ENCODE measurements around the gene GID4.

The GID4 gene

DNA sequence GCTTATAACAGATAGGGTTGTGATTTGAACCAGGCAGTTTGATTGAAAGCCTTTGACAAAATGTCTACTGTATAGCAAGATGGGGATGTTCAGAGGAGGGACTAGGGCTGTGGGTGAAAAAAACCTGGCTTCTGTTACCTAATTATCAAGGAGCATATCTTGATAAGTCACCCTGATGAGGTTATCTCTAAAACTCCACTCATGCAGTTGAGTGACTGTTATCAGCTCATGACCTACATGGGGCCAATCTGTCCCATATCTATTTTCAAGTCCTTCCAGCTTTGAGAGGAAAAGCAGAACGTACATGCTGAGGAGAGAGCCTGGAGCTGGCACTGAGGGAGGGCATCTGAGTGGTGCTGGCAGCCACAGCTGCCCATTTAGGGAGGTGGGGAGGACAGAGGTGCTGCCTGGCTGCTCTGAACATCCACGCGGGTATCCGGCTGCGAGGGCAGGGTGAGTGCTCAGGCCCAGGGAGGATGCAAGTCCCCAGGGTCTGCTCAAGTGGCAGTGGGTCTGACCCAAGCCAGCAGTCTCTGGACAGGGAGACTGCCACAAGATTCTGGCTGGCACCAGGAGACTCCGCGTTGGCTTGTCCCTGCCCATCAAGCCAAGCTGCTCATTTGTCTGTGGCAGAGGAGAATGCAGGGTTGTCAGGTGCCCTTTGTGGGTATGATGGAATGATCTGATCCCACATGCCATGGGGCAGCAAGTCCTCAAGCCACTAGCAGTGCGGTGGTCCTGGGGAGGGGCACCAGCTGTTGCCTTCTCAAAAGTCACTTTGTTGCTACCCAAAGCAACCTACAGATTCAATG, 29.4 kb upstream of the GID4 start:
- 89% methylated on average over 8 of the region's 8 CpGs for WGBS
- Histone ChIP-seq H3K79me1 (replicated peaks; ENCODE audit: low read length, poor library complexity, severe bottlenecking) (no peaks in the 10 kb centered on the region), H3K36me3 (ENCODE audit: control insufficient read depth in 1 of 2, insufficient read depth in 2 of 2, low read depth in 1 of 2, low read length in 2 of 2) (peaks cover 7 to 28% of the 10 kb centered on the region in 2 experiments)

DNA sequence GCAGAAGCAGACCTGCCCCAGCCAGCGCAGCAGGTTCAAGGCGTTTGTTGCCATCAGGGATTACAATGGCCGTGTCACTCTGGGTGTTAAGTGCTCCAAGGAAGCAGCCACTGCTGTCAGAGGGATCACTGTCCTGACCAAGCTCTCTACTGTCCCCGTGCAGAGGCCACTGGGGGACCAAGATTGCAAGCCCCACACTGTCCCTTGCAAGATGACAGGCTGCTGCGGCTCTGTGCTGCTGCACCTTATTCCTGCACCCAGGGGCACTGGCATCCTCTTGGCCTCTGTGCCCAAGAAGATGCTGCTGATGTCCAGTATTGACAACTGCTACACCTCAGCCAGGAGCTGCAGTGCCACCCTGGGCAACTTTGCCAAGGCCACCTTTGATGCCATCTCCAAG, 27.9 kb upstream of the GID4 start:
- H3K27ac ChIP-seq (ENCODE audit: low read length, poor library complexity, severe bottlenecking) = no peak overlapping the region
- peak overlapping the region; percentile 35 for H2AK5ac ChIP-seq (ENCODE audit: low read length, severe bottlenecking)
- peaks cover 21% of the 10 kb centered on the region for H3K4me1 ChIP-seq (ENCODE audit: control insufficient read depth, insufficient read depth, low read depth, low read length)
- H3K23ac ChIP-seq (ENCODE audit: low read length in 2 of 2) = no peak overlapping the region
- DNase-seq = no peak
- H3K79me1 ChIP-seq (replicated peaks; ENCODE audit: low read length, poor library complexity, severe bottlenecking) = no peaks in the 10 kb centered on the region
- H2BK15ac ChIP-seq (ENCODE audit: low read depth, poor library complexity, severe bottlenecking) = no peak overlapping the region
- H3K4me3 ChIP-seq (ENCODE audit: insufficient read depth in 1 of 2, low read depth in 1 of 2, low read length in 2 of 2) = no peak overlapping the region
- no peak overlapping the region for H2AFZ ChIP-seq (ENCODE audit: low read depth, low read length)
- no peak overlapping the region for H4K91ac ChIP-seq (ENCODE audit: low read length)
- peaks cover 16 to 31% of the 10 kb centered on the region in 2 experiments for H3K36me3 ChIP-seq (ENCODE audit: control insufficient read depth in 1 of 2, insufficient read depth in 2 of 2, low read depth in 1 of 2, low read length in 2 of 2)
- 94% methylated on average over 5 of the region's 5 CpGs for WGBS
- no peak overlapping the region for H2BK120ac ChIP-seq (ENCODE audit: low read depth, low read length)
- no peak overlapping the region for H3K9ac ChIP-seq (ENCODE audit: low read length)
- H4K8ac ChIP-seq (ENCODE audit: low read length) = no peak overlapping the region
- no peaks in the 10 kb centered on the region for H3K27me3 ChIP-seq (ENCODE audit: control insufficient read depth in 1 of 2, insufficient read depth in 1 of 2, low read length in 2 of 2)
- H3K18ac ChIP-seq (ENCODE audit: low read depth in 1 of 2, low read length in 2 of 2) = no peak overlapping the region
- no peak overlapping the region for H3K4me2 ChIP-seq (ENCODE audit: low read length, poor library complexity, severe bottlenecking)
- no peak overlapping the region for H3K14ac ChIP-seq (ENCODE audit: low read length in 2 of 2)
- H2BK12ac ChIP-seq (ENCODE audit: low read length in 2 of 2) = no peak overlapping the region
- H2BK5ac ChIP-seq (ENCODE audit: low read depth, low read length, poor library complexity, severe bottlenecking) = no peak overlapping the region
- no peak overlapping the region for H3K4ac ChIP-seq (ENCODE audit: low read depth in 1 of 2, low read length in 2 of 2)
- peaks cover 6% of the 10 kb centered on the region for H3K9me3 ChIP-seq (ENCODE audit: control insufficient read depth, low read length)

More for the DNA sequence above, 29.4 kb upstream of the GID4 start:
- no peak overlapping the region for H3K4ac ChIP-seq (ENCODE audit: low read depth in 1 of 2, low read length in 2 of 2)
- no peak overlapping the region for H3K4me3 ChIP-seq (ENCODE audit: insufficient read depth in 1 of 2, low read depth in 1 of 2, low read length in 2 of 2)
- DNase-seq = no peak
- H2BK15ac ChIP-seq (ENCODE audit: low read depth, poor library complexity, severe bottlenecking) = no peak overlapping the region
- H3K27ac ChIP-seq (ENCODE audit: low read length, poor library complexity, severe bottlenecking) = no peak overlapping the region
- no peak overlapping the region for H2AFZ ChIP-seq (ENCODE audit: low read depth, low read length)
- H4K8ac ChIP-seq (ENCODE audit: low read length) = no peak overlapping the region
- H2BK120ac ChIP-seq (ENCODE audit: low read depth, low read length) = no peak overlapping the region
- H3K9me3 ChIP-seq (ENCODE audit: control insufficient read depth, low read length) = peaks cover 6% of the 10 kb centered on the region
- H3K4me2 ChIP-seq (ENCODE audit: low read length, poor library complexity, severe bottlenecking) = no peak overlapping the region
- no peak overlapping the region for H4K91ac ChIP-seq (ENCODE audit: low read length)
- H2AK5ac ChIP-seq (ENCODE audit: low read length, severe bottlenecking) = peak overlapping the region; percentile 65
- H3K23ac ChIP-seq (ENCODE audit: low read length in 2 of 2) = no peak overlapping the region
- no peak overlapping the region for H2BK12ac ChIP-seq (ENCODE audit: low read length in 2 of 2)
- H3K27me3 ChIP-seq (ENCODE audit: control insufficient read depth in 1 of 2, insufficient read depth in 1 of 2, low read length in 2 of 2) = no peaks in the 10 kb centered on the region
- H3K14ac ChIP-seq (ENCODE audit: low read length in 2 of 2) = no peak overlapping the region
- peaks cover 20% of the 10 kb centered on the region for H3K4me1 ChIP-seq (ENCODE audit: control insufficient read depth, insufficient read depth, low read depth, low read length)
- no peak overlapping the region for H2BK5ac ChIP-seq (ENCODE audit: low read depth, low read length, poor library complexity, severe bottlenecking)
- no peak overlapping the region for H3K9ac ChIP-seq (ENCODE audit: low read length)
- H3K18ac ChIP-seq (ENCODE audit: low read depth in 1 of 2, low read length in 2 of 2) = no peak overlapping the region

DNA sequence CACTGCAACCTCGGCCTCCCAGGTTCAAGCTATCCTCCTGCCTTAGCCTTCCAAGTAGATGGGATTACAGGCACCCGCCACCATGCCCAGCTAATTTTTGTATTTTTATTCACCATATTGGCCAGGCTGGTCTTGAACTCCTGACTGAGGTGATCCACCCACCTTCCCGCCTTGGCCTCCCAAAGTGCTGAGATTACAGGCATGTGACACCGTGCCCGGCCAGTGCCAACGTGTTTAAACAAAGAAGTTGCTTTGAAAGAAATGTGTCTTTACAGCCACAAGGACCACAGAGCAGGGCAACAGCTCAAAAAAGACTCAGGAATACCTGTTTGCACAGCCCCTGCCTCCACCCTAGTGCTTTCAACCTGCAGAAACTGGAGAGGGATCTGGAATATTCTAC, 25.2 kb upstream of the GID4 start:
- Histone ChIP-seq H2BK120ac (ENCODE audit: low read depth, low read length) (no peak overlapping the region), H3K23ac (ENCODE audit: low read length in 2 of 2) (no peak overlapping the region), H2BK12ac (ENCODE audit: low read length in 2 of 2) (no peak overlapping the region), H3K4ac (ENCODE audit: low read depth in 1 of 2, low read length in 2 of 2) (no peak overlapping the region), H4K8ac (ENCODE audit: low read length) (no peak overlapping the region), H3K14ac (ENCODE audit: low read length in 2 of 2) (no peak overlapping the region), H3K4me1 (ENCODE audit: control insufficient read depth, insufficient read depth, low read depth, low read length) (peaks cover 23% of the 10 kb centered on the region), H2BK5ac (ENCODE audit: low read depth, low read length, poor library complexity, severe bottlenecking) (no peak overlapping the region), H2AFZ (ENCODE audit: low read depth, low read length) (no peak overlapping the region), H3K27ac (ENCODE audit: low read length, poor library complexity, severe bottlenecking) (no peak overlapping the region), H3K79me1 (replicated peaks; ENCODE audit: low read length, poor library complexity, severe bottlenecking) (no peaks in the 10 kb centered on the region), H3K36me3 (ENCODE audit: control insufficient read depth in 1 of 2, insufficient read depth in 2 of 2, low read depth in 1 of 2, low read length in 2 of 2) (peaks cover 17 to 30% of the 10 kb centered on the region in 2 experiments), H2BK15ac (ENCODE audit: low read depth, poor library complexity, severe bottlenecking) (no peak overlapping the region), H3K4me2 (ENCODE audit: low read length, poor library complexity, severe bottlenecking) (no peak overlapping the region), H4K91ac (ENCODE audit: low read length) (no peak overlapping the region), H3K9ac (ENCODE audit: low read length) (no peak overlapping the region), H3K9me3 (ENCODE audit: control insufficient read depth, low read length) (peaks cover 6% of the 10 kb centered on the region), H3K27me3 (ENCODE audit: control insufficient read depth in 1 of 2, insufficient read depth in 1 of 2, low read length in 2 of 2) (no peaks in the 10 kb centered on the region), H3K18ac (ENCODE audit: low read depth in 1 of 2, low read length in 2 of 2) (no peak overlapping the region), H3K4me3 (ENCODE audit: insufficient read depth in 1 of 2, low read depth in 1 of 2, low read length in 2 of 2) (no peak overlapping the region), H2AK5ac (ENCODE audit: low read length, severe bottlenecking) (no peak overlapping the region)
- no peak for DNase-seq
- 97% methylated on average over 6 of the region's 6 CpGs for whole genome bisulfite sequencing

DNA sequence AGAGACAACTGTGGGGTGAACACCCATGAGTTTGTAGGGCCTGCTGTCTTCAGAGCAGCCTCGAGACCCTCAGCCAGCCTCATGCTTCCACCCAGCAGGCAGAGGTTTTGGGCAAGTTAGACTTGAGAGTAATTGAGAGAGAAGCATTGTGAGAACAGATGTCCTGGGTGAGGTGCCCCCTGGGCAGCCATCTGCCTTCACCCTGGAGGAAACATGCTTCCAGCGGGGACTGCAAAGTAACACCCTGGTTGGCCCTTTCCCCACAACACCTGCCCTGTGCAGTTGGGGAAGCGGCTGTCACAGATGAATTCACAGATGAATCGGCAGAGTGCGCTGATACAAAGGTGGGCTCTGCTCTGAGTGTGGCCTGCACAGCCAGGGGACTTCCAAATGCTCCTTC, 23.6 kb upstream of the GID4 start:
- no peak overlapping the region for H4K91ac ChIP-seq (ENCODE audit: low read length)
- H3K4ac ChIP-seq (ENCODE audit: low read depth in 1 of 2, low read length in 2 of 2) = no peak overlapping the region
- no peak overlapping the region for H2BK15ac ChIP-seq (ENCODE audit: low read depth, poor library complexity, severe bottlenecking)
- no peak overlapping the region for H3K27ac ChIP-seq (ENCODE audit: low read length, poor library complexity, severe bottlenecking)
- no peak overlapping the region for H3K9ac ChIP-seq (ENCODE audit: low read length)
- no peak overlapping the region for H2AFZ ChIP-seq (ENCODE audit: low read depth, low read length)
- H3K23ac ChIP-seq (ENCODE audit: low read length in 2 of 2) = no peak overlapping the region
- H2BK12ac ChIP-seq (ENCODE audit: low read length in 2 of 2) = no peak overlapping the region
- peaks cover under 1% of the 10 kb centered on the region for H3K9me3 ChIP-seq (ENCODE audit: control insufficient read depth, low read length)
- no peak overlapping the region for H2BK5ac ChIP-seq (ENCODE audit: low read depth, low read length, poor library complexity, severe bottlenecking)
- peak overlapping the region; percentile 41 for H2AK5ac ChIP-seq (ENCODE audit: low read length, severe bottlenecking)
- peaks cover 3% of the 10 kb centered on the region for H3K79me1 ChIP-seq (replicated peaks; ENCODE audit: low read length, poor library complexity, severe bottlenecking)
- no peak overlapping the region for H3K14ac ChIP-seq (ENCODE audit: low read length in 2 of 2)
- H3K27me3 ChIP-seq (ENCODE audit: control insufficient read depth in 1 of 2, insufficient read depth in 1 of 2, low read length in 2 of 2) = no peaks in the 10 kb centered on the region
- DNase-seq = no peak
- H3K4me3 ChIP-seq (ENCODE audit: insufficient read depth in 1 of 2, low read depth in 1 of 2, low read length in 2 of 2) = no peak overlapping the region
- no peak overlapping the region for H4K8ac ChIP-seq (ENCODE audit: low read length)
- 93% methylated on average over 5 of the region's 5 CpGs for WGBS
- no peak overlapping the region for H2BK120ac ChIP-seq (ENCODE audit: low read depth, low read length)
- H3K18ac ChIP-seq (ENCODE audit: low read depth in 1 of 2, low read length in 2 of 2) = no peak overlapping the region
- peaks cover 17 to 34% of the 10 kb centered on the region in 2 experiments for H3K36me3 ChIP-seq (ENCODE audit: control insufficient read depth in 1 of 2, insufficient read depth in 2 of 2, low read depth in 1 of 2, low read length in 2 of 2)
- no peak overlapping the region for H3K4me2 ChIP-seq (ENCODE audit: low read length, poor library complexity, severe bottlenecking)
- H3K4me1 ChIP-seq (ENCODE audit: control insufficient read depth, insufficient read depth, low read depth, low read length) = peaks cover 17% of the 10 kb centered on the region
